ENCODE results near the gene TRPM3. TPM values are rescaled to one million over a fixed set of nuclear protein-coding genes. Genes with fewer than 3 reads are reported as not detected.

Gene TRPM3
- total and polyA plus RNA-seq, 2 donors (not counting 1 experiment from before 2014, with no cell fraction given) = not detected

GRCh38 chr9:71073494-71073893 is 47.9 kb downstream of the TRPM3 start:
- no peaks in the 10 kb centered on the region for H4K20me1 ChIP-seq (ENCODE audit: control insufficient read depth, insufficient read depth, low read length, poor library complexity, severe bottlenecking)
- no peaks in the 10 kb centered on the region for H3K9me3 Mint-ChIP-seq (ENCODE audit: insufficient read depth)
- no peak for DNase-seq
- no peaks in the 10 kb centered on the region for H3K79me2 ChIP-seq (ENCODE audit: control insufficient read depth, insufficient read depth, low read length)
- H3K4me3 ChIP-seq (ENCODE audit: control extremely low read depth in 1 of 5, extremely low read depth in 1 of 5, insufficient read depth in 1 of 5, low read depth in 2 of 5, low read length in 4 of 5) = no peak overlapping the region
- no peak overlapping the region for H3K9ac ChIP-seq (ENCODE audit: low read length)
- H3K4me3 Mint-ChIP-seq = no peak overlapping the region
- no peak for TF ChIP-seq EZH2 (IDR thresholded peaks at IDR 0.05; ENCODE audit: borderline replicate concordance, insufficient read depth, low read depth, low read length, poor library complexity, severe bottlenecking)
- TF ChIP-seq, protein P1, sequence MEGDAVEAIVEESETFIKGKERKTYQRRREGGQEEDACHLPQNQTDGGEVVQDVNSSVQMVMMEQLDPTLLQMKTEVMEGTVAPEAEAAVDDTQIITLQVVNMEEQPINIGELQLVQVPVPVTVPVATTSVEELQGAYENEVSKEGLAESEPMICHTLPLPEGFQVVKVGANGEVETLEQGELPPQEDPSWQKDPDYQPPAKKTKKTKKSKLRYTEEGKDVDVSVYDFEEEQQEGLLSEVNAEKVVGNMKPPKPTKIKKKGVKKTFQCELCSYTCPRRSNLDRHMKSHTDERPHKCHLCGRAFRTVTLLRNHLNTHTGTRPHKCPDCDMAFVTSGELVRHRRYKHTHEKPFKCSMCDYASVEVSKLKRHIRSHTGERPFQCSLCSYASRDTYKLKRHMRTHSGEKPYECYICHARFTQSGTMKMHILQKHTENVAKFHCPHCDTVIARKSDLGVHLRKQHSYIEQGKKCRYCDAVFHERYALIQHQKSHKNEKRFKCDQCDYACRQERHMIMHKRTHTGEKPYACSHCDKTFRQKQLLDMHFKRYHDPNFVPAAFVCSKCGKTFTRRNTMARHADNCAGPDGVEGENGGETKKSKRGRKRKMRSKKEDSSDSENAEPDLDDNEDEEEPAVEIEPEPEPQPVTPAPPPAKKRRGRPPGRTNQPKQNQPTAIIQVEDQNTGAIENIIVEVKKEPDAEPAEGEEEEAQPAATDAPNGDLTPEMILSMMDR (IDR thresholded peaks at IDR 0.05) = no peak
- H3K4me1 ChIP-seq (ENCODE audit: control insufficient read depth in 2 of 2, insufficient read depth in 2 of 2, low read length in 2 of 2) = no peaks in the 10 kb centered on the region
- intact Hi-C loops (cut with micrococcal nuclease) = no loop called here
- no peaks in the 10 kb centered on the region for H3K4me1 Mint-ChIP-seq
- no peak overlapping the region for H3K27ac ChIP-seq (ENCODE audit: low read length in 2 of 2)
- ChIA-PET CTCF (no interaction called here), POLR2A (no interaction called here)
- no peak overlapping the region for H3K27ac Mint-ChIP-seq
- no CpG with 5 or more reads among the region's 2 CpGs for WGBS (ENCODE audit: insufficient coverage)
- no peaks in the 10 kb centered on the region for H3K9me3 ChIP-seq (ENCODE audit: control extremely low read depth in 1 of 3, control insufficient read depth in 2 of 3, insufficient read depth in 1 of 3, low read length in 2 of 3)
- no peak overlapping the region for H3K4me2 ChIP-seq (replicated peaks; ENCODE audit: low read depth, low read length, poor library complexity, severe bottlenecking)
- H3K27me3 ChIP-seq (replicated peaks in 1 of 4; ENCODE audit: control extremely low read depth in 1 of 4, control insufficient read depth in 3 of 4, insufficient read depth in 4 of 4, low read length in 3 of 4) = no peaks in the 10 kb centered on the region
- H2AFZ ChIP-seq (ENCODE audit: insufficient read depth, low read depth, low read length, poor library complexity, severe bottlenecking) = no peak overlapping the region
- H3K27me3 Mint-ChIP-seq = no peaks in the 10 kb centered on the region
- no peaks in the 10 kb centered on the region for H3K36me3 ChIP-seq (replicated peaks in 1 of 2; ENCODE audit: control extremely low read depth in 1 of 2, control insufficient read depth in 1 of 2, extremely low read depth in 1 of 2, insufficient read depth in 2 of 2, low read length in 1 of 2)
- ATAC-seq (ENCODE audit: low read depth) = no peak

- no peak overlapping the region for H2AFZ ChIP-seq (ENCODE audit: insufficient read depth, low read depth, low read length, poor library complexity, severe bottlenecking)
- no peak overlapping the region for H3K4me3 ChIP-seq (ENCODE audit: control extremely low read depth in 1 of 5, extremely low read depth in 1 of 5, insufficient read depth in 1 of 5, low read depth in 2 of 5, low read length in 4 of 5)
- no peaks in the 10 kb centered on the region for H3K27me3 ChIP-seq (replicated peaks in 1 of 4; ENCODE audit: control extremely low read depth in 1 of 4, control insufficient read depth in 3 of 4, insufficient read depth in 4 of 4, low read length in 3 of 4)
- 88% methylated on average over 5 of the region's 5 CpGs for WGBS (ENCODE audit: insufficient coverage)
- DNase-seq = no peak
- no peaks in the 10 kb centered on the region for H3K4me1 ChIP-seq (ENCODE audit: control insufficient read depth in 2 of 2, insufficient read depth in 2 of 2, low read length in 2 of 2)
- no peaks in the 10 kb centered on the region for H3K36me3 ChIP-seq (replicated peaks in 1 of 2; ENCODE audit: control extremely low read depth in 1 of 2, control insufficient read depth in 1 of 2, extremely low read depth in 1 of 2, insufficient read depth in 2 of 2, low read length in 1 of 2)
- Mint-ChIP-seq H3K4me3 (no peak overlapping the region), H3K4me1 (no peaks in the 10 kb centered on the region), H3K27me3 (no peaks in the 10 kb centered on the region), H3K27ac (no peak overlapping the region), H3K9me3 (ENCODE audit: insufficient read depth) (no peaks in the 10 kb centered on the region)
- H4K20me1 ChIP-seq (ENCODE audit: control insufficient read depth, insufficient read depth, low read length, poor library complexity, severe bottlenecking) = no peaks in the 10 kb centered on the region
- TF ChIP-seq, protein P1 (IDR thresholded peaks at IDR 0.05) = no peak
- TF ChIP-seq EZH2 (IDR thresholded peaks at IDR 0.05; ENCODE audit: borderline replicate concordance, insufficient read depth, low read depth, low read length, poor library complexity, severe bottlenecking) = no peak
- no peak for ATAC-seq (ENCODE audit: low read depth)
- H3K27ac ChIP-seq (ENCODE audit: low read length in 2 of 2) = no peak overlapping the region
- H3K9ac ChIP-seq (ENCODE audit: low read length) = no peak overlapping the region
- ChIA-PET CTCF (no interaction called here), POLR2A (no interaction called here)
- no peaks in the 10 kb centered on the region for H3K79me2 ChIP-seq (ENCODE audit: control insufficient read depth, insufficient read depth, low read length)
- no peak overlapping the region for H3K4me2 ChIP-seq (replicated peaks; ENCODE audit: low read depth, low read length, poor library complexity, severe bottlenecking)
- intact Hi-C loops (cut with micrococcal nuclease) = no loop called here
- no peaks in the 10 kb centered on the region for H3K9me3 ChIP-seq (ENCODE audit: control extremely low read depth in 1 of 3, control insufficient read depth in 2 of 3, insufficient read depth in 1 of 3, low read length in 2 of 3)
Measured at GRCh38 chr9:71072587-71072986, 48.8 kb downstream of the TRPM3 start.
